GM12874 (cell line): ENCODE results near the gene TLNRD1.

Source experiments
- TF ChIP-seq, protein P1 (sequence below): IDR thresholded peaks from 2 replicates; pipeline ENCODE4 v1.5.1; 2011; ENCODE audit warnings: low read depth, mild to moderate bottlenecking, control low read depth, low read length, moderate library complexity; ENCODE audit not compliant: insufficient read depth

TLNRD1 gene

DNA sequence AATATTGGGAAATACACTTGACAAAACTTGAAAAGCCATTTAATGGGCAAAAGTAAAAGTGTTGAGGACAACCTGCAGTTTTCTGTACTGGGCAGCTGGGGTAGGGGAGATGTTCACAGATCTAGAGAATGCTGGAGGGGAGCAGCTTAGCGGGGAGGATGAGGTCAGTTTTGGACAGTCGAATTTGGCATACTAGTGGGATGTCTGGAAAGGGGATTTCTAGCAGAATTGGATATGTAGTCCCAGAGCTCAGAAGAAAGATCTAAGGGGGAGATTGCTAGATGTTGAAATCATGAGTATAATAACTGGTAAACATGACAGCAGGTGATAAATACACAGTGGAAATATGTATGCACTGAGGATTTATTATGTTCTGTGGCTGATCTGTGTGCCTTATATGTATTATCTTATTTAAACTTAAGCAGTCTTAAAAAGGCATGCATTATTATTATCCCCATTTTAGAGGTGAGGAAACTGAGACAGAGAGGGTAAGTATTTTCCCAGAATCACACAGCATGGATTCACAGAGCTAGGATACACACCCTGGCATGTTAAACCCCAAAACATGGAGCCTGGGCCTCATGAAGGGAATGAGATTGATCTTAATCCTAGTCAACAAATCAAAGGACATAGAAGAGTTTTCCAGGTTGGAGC, 42.7 kb downstream of the TLNRD1 start:
- TF ChIP-seq, protein P1, sequence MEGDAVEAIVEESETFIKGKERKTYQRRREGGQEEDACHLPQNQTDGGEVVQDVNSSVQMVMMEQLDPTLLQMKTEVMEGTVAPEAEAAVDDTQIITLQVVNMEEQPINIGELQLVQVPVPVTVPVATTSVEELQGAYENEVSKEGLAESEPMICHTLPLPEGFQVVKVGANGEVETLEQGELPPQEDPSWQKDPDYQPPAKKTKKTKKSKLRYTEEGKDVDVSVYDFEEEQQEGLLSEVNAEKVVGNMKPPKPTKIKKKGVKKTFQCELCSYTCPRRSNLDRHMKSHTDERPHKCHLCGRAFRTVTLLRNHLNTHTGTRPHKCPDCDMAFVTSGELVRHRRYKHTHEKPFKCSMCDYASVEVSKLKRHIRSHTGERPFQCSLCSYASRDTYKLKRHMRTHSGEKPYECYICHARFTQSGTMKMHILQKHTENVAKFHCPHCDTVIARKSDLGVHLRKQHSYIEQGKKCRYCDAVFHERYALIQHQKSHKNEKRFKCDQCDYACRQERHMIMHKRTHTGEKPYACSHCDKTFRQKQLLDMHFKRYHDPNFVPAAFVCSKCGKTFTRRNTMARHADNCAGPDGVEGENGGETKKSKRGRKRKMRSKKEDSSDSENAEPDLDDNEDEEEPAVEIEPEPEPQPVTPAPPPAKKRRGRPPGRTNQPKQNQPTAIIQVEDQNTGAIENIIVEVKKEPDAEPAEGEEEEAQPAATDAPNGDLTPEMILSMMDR, result no peak

DNA sequence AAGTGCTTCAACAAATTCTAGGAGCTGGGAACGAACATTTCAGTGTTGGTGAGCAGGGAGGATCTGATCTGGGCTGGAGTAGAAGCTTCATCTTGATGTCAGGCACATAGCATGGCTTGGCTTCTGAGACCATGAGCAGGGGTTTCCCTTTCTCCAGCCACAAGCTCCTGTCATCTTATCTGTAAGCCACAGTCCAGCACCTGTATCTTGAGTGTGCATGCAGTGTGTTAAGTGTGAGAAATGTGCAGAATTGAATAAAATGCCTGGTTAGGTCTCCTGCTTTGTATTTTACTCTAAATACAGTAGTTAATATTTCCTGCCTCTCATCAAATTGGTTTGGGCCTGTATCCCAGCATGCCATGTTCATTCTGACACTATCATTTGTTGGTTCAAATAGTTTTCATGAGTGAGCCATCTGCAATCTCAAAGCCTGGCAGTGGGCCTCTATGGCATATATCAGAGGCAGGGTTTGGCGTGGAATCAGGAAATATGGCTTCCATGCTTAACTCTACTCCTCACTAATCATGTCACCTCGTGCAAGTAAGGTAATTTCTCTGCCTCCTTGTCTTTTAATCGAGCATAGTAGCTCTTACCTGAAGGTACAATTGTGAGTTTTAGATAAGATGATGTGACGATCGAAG, 43.3 kb downstream of the TLNRD1 start:
- TF ChIP-seq, protein P1, result no peak

DNA sequence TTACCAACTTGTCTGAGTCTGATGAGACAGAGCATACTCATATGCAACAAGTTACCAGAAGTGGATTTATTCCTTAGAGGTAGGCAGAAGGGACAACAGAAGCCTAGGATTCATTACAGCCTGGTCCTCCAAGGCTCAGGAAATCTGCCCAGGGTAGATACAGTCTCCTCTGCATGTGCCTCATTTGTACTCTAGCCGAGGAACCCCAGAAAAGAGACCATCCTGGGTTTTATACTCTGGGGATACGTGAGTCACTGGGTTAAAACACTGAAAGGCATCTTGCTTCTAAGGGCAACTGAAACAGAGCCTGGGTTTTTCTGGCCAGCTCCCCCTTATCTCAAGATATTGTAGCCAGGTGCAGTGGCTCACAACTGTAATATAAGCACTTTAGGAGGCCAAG, 45.6 kb downstream of the TLNRD1 start:
- TF ChIP-seq, protein P1, result no peak

DNA sequence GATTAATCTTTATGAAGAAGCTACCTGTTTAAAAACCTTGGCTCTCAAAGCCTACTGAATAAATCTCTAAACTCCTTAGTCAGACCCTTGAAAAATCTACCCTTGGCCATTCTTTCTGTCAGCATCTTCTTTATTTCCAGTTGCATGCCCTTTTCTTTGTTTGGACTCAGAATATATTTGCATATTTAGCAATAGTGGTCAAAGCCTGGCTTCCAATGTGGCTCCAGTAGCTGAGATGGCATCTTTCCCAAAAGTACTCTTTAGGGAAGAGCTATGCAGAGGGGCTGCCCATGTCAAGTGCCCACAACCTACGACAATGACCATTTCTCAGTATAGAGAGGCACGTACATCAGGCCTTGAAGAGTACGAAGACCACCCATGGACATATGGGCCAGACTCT, 47.2 kb downstream of the TLNRD1 start:
- TF ChIP-seq, protein P1, result no peak

DNA sequence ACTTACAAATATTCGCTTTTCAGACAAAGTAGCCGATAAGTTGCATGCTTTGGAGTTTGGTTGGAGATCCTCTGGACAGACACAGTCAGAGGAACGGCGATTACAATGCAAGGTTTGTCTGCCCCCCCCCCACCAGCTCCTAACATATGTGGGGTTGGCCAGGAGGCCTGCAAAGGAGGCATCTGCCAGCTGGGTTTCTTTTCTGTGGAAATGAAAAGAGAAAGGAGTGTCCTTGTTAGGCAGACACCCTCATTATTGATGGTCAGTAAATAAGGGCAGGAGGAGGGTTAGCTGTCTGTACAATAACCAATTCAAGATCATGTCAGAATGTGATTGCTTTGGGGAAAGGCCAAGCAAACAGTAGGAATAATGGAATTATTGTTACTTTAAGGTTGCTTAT, 49.1 kb downstream of the TLNRD1 start:
- TF ChIP-seq, protein P1, result no peak

DNA sequence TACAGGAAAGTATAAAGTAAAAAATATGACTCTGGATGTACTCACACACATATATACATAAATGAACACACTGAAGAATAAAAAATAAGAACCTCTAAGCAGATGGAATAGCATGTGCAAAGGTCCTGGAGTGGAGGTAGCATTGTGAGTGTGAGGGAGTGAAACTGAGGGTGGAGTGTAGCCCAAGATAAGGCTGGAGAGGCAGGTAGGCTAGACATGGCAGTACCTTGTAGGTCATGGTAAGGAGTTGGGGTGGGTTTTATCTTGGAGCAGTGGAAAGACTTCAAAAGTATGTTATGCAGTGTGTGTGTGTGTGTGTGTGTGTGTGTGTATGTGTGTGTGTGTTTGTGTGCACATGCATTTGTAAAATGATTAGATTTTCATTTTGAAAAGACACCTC, 49.5 kb downstream of the TLNRD1 start:
- TF ChIP-seq, protein P1, result no peak

DNA sequence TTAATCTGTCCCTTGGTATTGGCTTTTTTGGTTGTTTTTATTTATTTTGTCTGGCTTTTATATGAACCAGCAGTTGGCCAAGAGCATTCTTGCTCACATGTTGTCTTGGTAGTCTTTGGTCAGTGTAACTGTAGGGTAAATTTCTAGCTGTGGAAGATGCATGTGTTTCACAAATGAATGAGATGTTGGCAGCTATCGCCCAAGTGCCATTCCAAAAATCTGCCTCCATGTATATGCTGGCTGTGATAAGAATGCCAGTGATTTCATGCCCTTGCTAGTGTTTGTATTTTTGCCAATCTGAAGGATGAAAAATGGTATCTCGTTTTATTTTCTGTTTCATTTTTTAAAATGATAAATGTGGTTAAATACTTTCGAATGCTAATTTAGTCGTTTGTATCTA, 50.1 kb downstream of the TLNRD1 start:
- TF ChIP-seq, protein P1, result no peak
